Dendritic cell treated with granulocyte-macrophage colony-stimulating factor and Interleukin-4, amounts not matched to agents 40 ng/mL and 50 ng/mL, for 4 days (primary cell): ENCODE data around the gene TBC1D5.

Experiments
- H3K27ac Mint-ChIP-seq: one replicate; pipeline ENCODE4 v1.8.0; 2022; ENCODE audit warnings: mild to moderate bottlenecking, mixed read lengths
- H3K27me3 Mint-ChIP-seq: one replicate; pipeline ENCODE4 v1.8.0; 2022; ENCODE audit warnings: mild to moderate bottlenecking, mixed read lengths
- H3K36me3 Mint-ChIP-seq: one replicate; pipeline ENCODE4 v1.8.0; 2022; ENCODE audit warnings: low read depth, mixed read lengths
- H3K4me1 Mint-ChIP-seq: one replicate; pipeline ENCODE4 v1.8.0; 2022; ENCODE audit warnings: low read depth, mixed read lengths
- H3K4me3 Mint-ChIP-seq: one replicate; pipeline ENCODE4 v1.8.0; 2022; ENCODE audit warnings: mild to moderate bottlenecking, moderate library complexity, mixed read lengths
- H3K9me3 Mint-ChIP-seq: one replicate; pipeline ENCODE4 v1.8.0; 2022; ENCODE audit warnings: mixed read lengths
- intact Hi-C: fragments of 100-400 bp; cut with micrococcal nuclease; formaldehyde crosslinking; loops from one replicate; pipeline ENCODE4 v1.15.0; 2022

The TBC1D5 gene

GRCh38 chr3:17243621-17244020, 498.8 kb downstream of the TBC1D5 start:
- Mint-ChIP-seq H3K9me3 (no peaks in the 10 kb centered on the region), H3K36me3 (peaks cover 7% of the 10 kb centered on the region), H3K27ac (no peak overlapping the region), H3K4me1 (peaks cover under 1% of the 10 kb centered on the region), H3K27me3 (no peaks in the 10 kb centered on the region), H3K4me3 (no peak overlapping the region)
- intact Hi-C loops = no loop called here

DNA sequence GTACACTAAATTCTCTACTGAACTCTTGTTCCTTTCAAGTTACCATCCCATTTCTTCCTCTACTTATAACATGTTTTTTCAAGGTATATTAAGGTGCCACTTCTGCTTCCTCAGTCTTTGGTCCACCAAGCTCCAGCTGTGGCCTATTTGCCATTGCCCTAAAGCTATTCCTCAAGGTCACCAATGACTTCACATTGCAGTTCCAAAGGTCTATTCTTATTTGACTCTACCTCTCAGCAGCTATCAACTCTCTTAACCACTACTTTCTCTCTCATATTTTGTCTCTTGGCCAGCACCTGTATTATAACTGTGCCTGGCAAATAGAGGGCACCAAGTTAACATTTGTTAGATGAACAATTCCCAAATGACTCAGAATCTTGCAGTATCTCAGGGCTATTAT, 503.0 kb downstream of the TBC1D5 start:
- Mint-ChIP-seq H3K27ac (no peak overlapping the region), H3K27me3 (no peaks in the 10 kb centered on the region), H3K4me3 (no peak overlapping the region), H3K36me3 (peaks cover 12% of the 10 kb centered on the region), H3K4me1 (no peaks in the 10 kb centered on the region), H3K9me3 (no peaks in the 10 kb centered on the region)
- intact Hi-C loops = loop anchor here (10.0 kb wide), 1 partner anchor 955 kb away; no protein-coding TSS in a partner anchor

DNA sequence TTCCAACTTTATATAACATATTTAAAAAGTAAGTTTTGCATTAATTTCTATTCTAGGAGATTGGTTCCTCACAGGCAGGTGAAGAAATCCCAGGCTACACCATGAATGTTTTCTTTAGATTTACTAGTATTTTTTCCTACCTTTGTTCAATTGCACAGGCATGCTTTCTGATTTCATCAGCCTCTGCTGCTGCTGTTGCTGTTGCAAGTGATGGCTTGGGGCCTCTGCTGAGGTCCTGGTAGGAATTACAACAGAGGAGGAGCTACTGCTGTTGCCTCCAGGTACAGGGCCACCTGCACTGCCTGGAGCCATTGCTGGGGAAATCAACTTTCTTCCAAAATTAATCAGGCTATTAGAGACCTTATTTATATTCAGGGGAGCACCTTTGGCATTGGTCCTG, 504.4 kb downstream of the TBC1D5 start:
- Mint-ChIP-seq H3K4me3 (no peak overlapping the region), H3K27me3 (no peaks in the 10 kb centered on the region), H3K36me3 (peaks cover 12% of the 10 kb centered on the region), H3K9me3 (no peaks in the 10 kb centered on the region), H3K4me1 (peaks cover 5% of the 10 kb centered on the region), H3K27ac (no peak overlapping the region)
- intact Hi-C loops = loop anchor here (10.0 kb wide), 1 partner anchor 953 kb away; no protein-coding TSS in a partner anchor

DNA sequence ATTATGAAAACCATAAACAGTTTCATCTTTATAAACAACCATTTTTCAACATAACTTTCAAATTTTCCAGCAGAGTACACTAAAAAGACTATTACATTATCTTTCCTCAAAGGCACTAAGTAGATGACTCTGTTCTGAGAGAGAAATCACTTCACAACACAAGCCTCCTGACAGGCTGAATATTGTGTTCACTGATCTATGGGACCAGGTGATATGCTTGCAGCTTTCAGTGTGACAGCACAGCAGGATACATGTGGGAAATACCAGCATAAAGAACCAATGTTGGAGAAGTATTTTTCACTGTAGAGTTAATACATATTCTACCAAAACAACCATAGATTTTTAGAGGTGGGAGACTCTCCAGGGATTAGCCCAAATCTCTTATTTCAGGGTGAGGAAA, 507.1 kb downstream of the TBC1D5 start:
- Mint-ChIP-seq H3K27ac (no peak overlapping the region), H3K27me3 (no peaks in the 10 kb centered on the region), H3K4me1 (peaks cover 5% of the 10 kb centered on the region), H3K4me3 (no peak overlapping the region), H3K9me3 (no peaks in the 10 kb centered on the region), H3K36me3 (peaks cover 12% of the 10 kb centered on the region)
- intact Hi-C loops = loop anchor here (10.0 kb wide), 1 partner anchor 951 kb away; no protein-coding TSS in a partner anchor

DNA sequence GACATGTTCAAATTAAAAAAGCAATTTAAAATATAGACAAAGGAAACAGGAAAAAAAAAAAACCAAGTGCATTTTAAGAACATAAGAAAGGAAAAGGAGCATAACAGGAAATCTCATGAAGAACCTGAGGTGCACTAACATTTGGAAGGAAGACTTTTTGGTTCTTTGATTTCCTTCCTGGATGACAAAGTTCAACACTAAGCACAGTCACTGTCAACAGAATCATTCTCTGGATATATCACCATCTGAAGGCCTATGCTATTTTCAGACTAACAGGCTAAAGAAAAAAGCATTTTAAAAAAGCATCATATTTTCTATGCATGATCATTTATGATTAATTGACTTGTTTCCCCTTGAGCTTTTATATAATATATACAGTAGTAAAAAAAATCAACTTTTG, 508.0 kb downstream of the TBC1D5 start:
- H3K27ac Mint-ChIP-seq = no peak overlapping the region
- no peaks in the 10 kb centered on the region for H3K27me3 Mint-ChIP-seq
- intact Hi-C loops = loop anchor here (10.0 kb wide), 1 partner anchor 950 kb away; no protein-coding TSS in a partner anchor
- no peak overlapping the region for H3K4me3 Mint-ChIP-seq
- peaks cover 5% of the 10 kb centered on the region for H3K4me1 Mint-ChIP-seq
- no peaks in the 10 kb centered on the region for H3K9me3 Mint-ChIP-seq
- peaks cover 12% of the 10 kb centered on the region for H3K36me3 Mint-ChIP-seq

DNA sequence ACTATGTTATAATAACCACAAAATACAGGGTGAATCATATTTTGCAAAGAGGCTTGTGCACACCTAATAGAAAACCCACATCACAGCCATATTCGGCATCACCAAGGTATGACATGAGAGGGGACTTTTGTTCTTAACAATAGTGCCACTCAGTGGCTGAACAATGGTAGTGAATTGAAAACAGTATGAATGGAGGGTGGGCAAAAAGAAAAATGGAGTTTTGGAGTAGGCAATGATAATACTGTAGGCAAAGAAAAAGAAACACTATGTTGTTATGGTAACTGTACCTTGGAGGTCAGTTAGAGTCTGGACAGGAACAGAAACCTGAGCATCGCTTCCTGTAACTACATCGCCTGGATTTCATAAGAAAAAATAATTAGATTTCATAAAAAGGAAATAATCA, 509.0 kb downstream of the TBC1D5 start:
- peaks cover 12% of the 10 kb centered on the region for H3K36me3 Mint-ChIP-seq
- intact Hi-C loops = loop anchor here (1.0 to 10.0 kb wide), 3 partner anchors 405 to 949 kb away; no protein-coding TSS in a partner anchor
- H3K4me3 Mint-ChIP-seq = no peak overlapping the region
- peaks cover 5% of the 10 kb centered on the region for H3K4me1 Mint-ChIP-seq
- no peak overlapping the region for H3K27ac Mint-ChIP-seq
- no peaks in the 10 kb centered on the region for H3K27me3 Mint-ChIP-seq
- no peaks in the 10 kb centered on the region for H3K9me3 Mint-ChIP-seq

DNA sequence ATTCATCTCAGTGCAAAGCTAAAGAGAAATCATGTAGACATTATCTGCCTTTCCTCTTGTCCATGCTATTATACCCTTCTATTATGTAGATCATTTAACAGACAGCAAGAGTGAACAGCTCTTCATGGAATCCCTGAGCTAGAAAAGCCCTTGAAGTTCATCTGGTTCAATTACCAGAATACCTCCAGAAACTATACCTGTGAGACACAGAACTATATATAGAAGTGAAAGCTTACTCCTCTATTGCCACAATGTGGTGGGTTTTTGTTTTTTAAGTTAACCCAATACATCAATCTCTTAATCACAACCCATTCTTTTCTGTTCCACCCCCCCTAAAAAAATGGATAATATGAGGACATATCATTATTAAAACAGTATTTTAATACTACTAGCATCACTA, 510.0 kb downstream of the TBC1D5 start:
- H3K4me3 Mint-ChIP-seq = no peak overlapping the region
- H3K4me1 Mint-ChIP-seq = peaks cover 5% of the 10 kb centered on the region
- no peaks in the 10 kb centered on the region for H3K9me3 Mint-ChIP-seq
- no peak overlapping the region for H3K27ac Mint-ChIP-seq
- intact Hi-C loops = loop anchor here (2.0 to 10.0 kb wide), 2 partner anchors 404 to 948 kb away; no protein-coding TSS in a partner anchor
- no peaks in the 10 kb centered on the region for H3K27me3 Mint-ChIP-seq
- H3K36me3 Mint-ChIP-seq = peaks cover 4% of the 10 kb centered on the region

GRCh38 chr3:17231537-17232261, 510.7 kb downstream of the TBC1D5 start:
- no peak overlapping the region for H3K27ac Mint-ChIP-seq
- intact Hi-C loops = loop anchor here (2.0 to 10.0 kb wide), 2 partner anchors 403 to 947 kb away; no protein-coding TSS in a partner anchor

GRCh38 chr3:17227472-17227871, 515.0 kb downstream of the TBC1D5 start:
- no peak overlapping the region for H3K27ac Mint-ChIP-seq
- no peak overlapping the region for H3K4me3 Mint-ChIP-seq
- peaks cover under 1% of the 10 kb centered on the region for H3K9me3 Mint-ChIP-seq
- peaks cover 9% of the 10 kb centered on the region for H3K36me3 Mint-ChIP-seq
- intact Hi-C loops = no loop called here
- no peaks in the 10 kb centered on the region for H3K4me1 Mint-ChIP-seq
- H3K27me3 Mint-ChIP-seq = no peaks in the 10 kb centered on the region

More at GRCh38 chr3:17231537-17232261, 510.7 kb downstream of the TBC1D5 start:
- H3K4me1 Mint-ChIP-seq = peaks cover 5% of the 10 kb centered on the region
- H3K36me3 Mint-ChIP-seq = no peaks in the 10 kb centered on the region
- no peak overlapping the region for H3K4me3 Mint-ChIP-seq
- H3K9me3 Mint-ChIP-seq = no peaks in the 10 kb centered on the region
- no peaks in the 10 kb centered on the region for H3K27me3 Mint-ChIP-seq

DNA sequence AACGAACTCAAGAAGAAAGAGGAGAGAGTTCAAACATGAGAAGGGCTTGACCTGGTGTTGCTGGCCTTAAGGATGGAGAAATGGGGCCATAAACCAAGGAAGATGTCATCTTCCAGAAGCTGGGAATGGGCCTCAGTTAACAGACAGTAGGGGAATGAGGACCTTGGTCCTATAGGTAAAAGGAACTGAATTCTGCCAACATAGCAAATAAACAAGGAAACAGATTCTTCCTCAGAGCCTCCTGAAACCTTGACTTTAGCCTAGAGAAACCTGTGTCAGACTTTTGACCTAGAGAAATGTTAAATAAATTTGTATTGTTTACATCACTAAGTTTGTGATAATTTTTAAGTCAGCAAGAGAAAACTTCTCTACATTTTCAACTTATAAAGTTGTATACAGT, 520.9 kb downstream of the TBC1D5 start:
- intact Hi-C loops = no loop called here
- Mint-ChIP-seq H3K9me3 (peaks cover 34% of the 10 kb centered on the region), H3K36me3 (peaks cover 52% of the 10 kb centered on the region), H3K27ac (no peak overlapping the region), H3K4me1 (peaks cover 9% of the 10 kb centered on the region), H3K27me3 (no peaks in the 10 kb centered on the region), H3K4me3 (no peak overlapping the region)

DNA sequence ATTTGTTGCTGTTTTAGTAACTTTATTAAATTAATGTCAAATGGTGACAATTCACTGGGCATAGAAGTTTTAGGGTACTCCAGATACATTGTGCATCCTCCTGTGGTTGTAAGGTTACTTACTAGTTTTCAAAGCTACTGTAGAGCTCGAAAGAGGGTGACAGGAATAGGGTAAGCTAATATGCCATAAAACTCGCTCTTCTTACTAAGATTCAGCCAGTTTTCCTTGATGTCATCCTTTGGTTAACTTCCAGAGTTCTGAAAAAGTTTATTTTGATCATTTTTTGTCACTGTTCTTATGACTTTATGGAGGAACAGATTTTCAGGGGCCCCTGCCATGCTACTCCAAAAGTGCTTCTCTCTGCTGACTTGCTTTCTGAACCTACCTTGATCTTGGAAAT, 522.8 kb downstream of the TBC1D5 start:
- intact Hi-C loops = no loop called here
- H3K9me3 Mint-ChIP-seq = peaks cover 34% of the 10 kb centered on the region
- H3K36me3 Mint-ChIP-seq = peaks cover 52% of the 10 kb centered on the region
- no peak overlapping the region for H3K27ac Mint-ChIP-seq
- H3K27me3 Mint-ChIP-seq = no peaks in the 10 kb centered on the region
- no peak overlapping the region for H3K4me3 Mint-ChIP-seq
- peaks cover 9% of the 10 kb centered on the region for H3K4me1 Mint-ChIP-seq

GRCh38 chr3:17218587-17218986, 523.8 kb downstream of the TBC1D5 start:
- H3K27ac Mint-ChIP-seq = no peak overlapping the region
- peaks cover 9% of the 10 kb centered on the region for H3K4me1 Mint-ChIP-seq
- no peak overlapping the region for H3K4me3 Mint-ChIP-seq
- intact Hi-C loops = no loop called here
- H3K9me3 Mint-ChIP-seq = peaks cover 34% of the 10 kb centered on the region
- H3K27me3 Mint-ChIP-seq = no peaks in the 10 kb centered on the region
- peaks cover 50% of the 10 kb centered on the region for H3K36me3 Mint-ChIP-seq

DNA sequence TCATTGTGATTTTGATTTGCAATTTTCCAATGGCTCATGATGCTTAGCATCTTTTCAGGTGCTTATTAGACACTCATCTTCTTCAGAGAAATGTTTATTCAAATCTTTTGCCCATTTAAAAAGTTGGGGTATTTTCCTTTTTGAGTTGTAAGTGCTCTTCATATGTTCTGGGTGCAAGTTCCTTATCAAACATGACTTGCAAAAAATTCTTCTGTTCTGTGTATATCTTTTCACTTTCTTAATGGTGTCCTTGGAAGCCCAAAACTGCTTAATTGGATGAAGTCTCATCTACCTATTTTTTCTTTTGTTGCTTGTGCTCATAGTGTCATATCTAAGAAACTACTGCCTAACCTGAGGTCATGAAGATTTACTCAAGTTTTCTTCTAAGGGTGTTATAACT, 524.8 kb downstream of the TBC1D5 start:
- Mint-ChIP-seq H3K27me3 (no peaks in the 10 kb centered on the region), H3K36me3 (peaks cover 43% of the 10 kb centered on the region), H3K27ac (no peak overlapping the region), H3K9me3 (peaks cover 34% of the 10 kb centered on the region), H3K4me3 (no peak overlapping the region), H3K4me1 (peaks cover 9% of the 10 kb centered on the region)
- intact Hi-C loops = no loop called here

GRCh38 chr3:17213102-17213501, 529.3 kb downstream of the TBC1D5 start:
- H3K4me1 Mint-ChIP-seq = peaks cover 5% of the 10 kb centered on the region
- no peaks in the 10 kb centered on the region for H3K9me3 Mint-ChIP-seq
- no peak overlapping the region for H3K27ac Mint-ChIP-seq
- no peak overlapping the region for H3K4me3 Mint-ChIP-seq
- H3K36me3 Mint-ChIP-seq = peaks cover 41% of the 10 kb centered on the region
- no peaks in the 10 kb centered on the region for H3K27me3 Mint-ChIP-seq
- intact Hi-C loops = no loop called here
